Neural cell (in vitro differentiated cells): ENCODE measurements around the gene ETV7. TPM values are rescaled to one million over a fixed set of nuclear protein-coding genes. Genes with fewer than 3 reads are reported as not detected.

Experiments used
- H2AFZ ChIP-seq: fragments of 200-600, 300-800 bp; sonication (generic), shearing (Covaris generic); 2 replicates; pipeline ENCODE4 v1.6.0; 2014; ENCODE audit warnings: low read depth, mild to moderate bottlenecking, antibody characterized with exemption, low read length, moderate library complexity
- H3F3A ChIP-seq: fragments of 200-600 bp; shearing (Covaris generic); 2 replicates; pipeline ENCODE4 v1.6.1; 2016; ENCODE audit warnings: mild to moderate bottlenecking, moderate library complexity, mixed read lengths, antibody characterized with exemption, low read length; ENCODE audit not compliant: insufficient read depth, poor library complexity, severe bottlenecking
- H3K27ac ChIP-seq: fragments of 200-600, 300-800 bp; sonication (generic), shearing (Covaris generic); 2 replicates; pipeline ENCODE4 v1.5.1; 2014; ENCODE audit warnings: mild to moderate bottlenecking, low read length, moderate library complexity
- H3K27me3 ChIP-seq: fragments of 300-800, 200-600 bp; sonication (generic), shearing (Covaris generic); 2 replicates; pipeline ENCODE4 v1.6.0; 2014; ENCODE audit warnings: mild to moderate bottlenecking, low read depth, low read length, moderate library complexity; ENCODE audit not compliant: insufficient read depth
- H3K36me3 ChIP-seq: fragments of 300-800, 200-600 bp; sonication (generic), shearing (Covaris generic); 2 replicates; pipeline ENCODE4 v1.5.1; 2014; ENCODE audit warnings: mild to moderate bottlenecking, antibody characterized with exemption, low read length, moderate library complexity; ENCODE audit not compliant: insufficient read depth
- H3K4me2 ChIP-seq: fragments of 300-800, 200-600 bp; sonication (generic), shearing (Covaris generic); 2 replicates; pipeline ENCODE4 v1.6.0; 2014; ENCODE audit warnings: mild to moderate bottlenecking, low read length
- H3K4me3 ChIP-seq: fragments of 300-800, 200-600 bp; sonication (generic), shearing (Covaris generic); 2 replicates; pipeline ENCODE4 v1.5.1; 2014; ENCODE audit warnings: mild to moderate bottlenecking, low read length, moderate library complexity
- H3K79me2 ChIP-seq: fragments of 200-600 bp; shearing (Covaris generic); replicated peaks from 2 replicates; pipeline ENCODE4 v1.6.0; 2014; ENCODE audit warnings: mild to moderate bottlenecking, low read length, moderate library complexity; ENCODE audit not compliant: insufficient read depth
- H3K9ac ChIP-seq: fragments of 300-800, 200-600 bp; sonication (generic), shearing (Covaris generic); 2 replicates; pipeline ENCODE4 v1.6.1; 2016; ENCODE audit warnings: mild to moderate bottlenecking, low read length, mixed read lengths
- H3K9me2 ChIP-seq: fragments of 200-600 bp; shearing (Covaris generic); 2 replicates; pipeline ENCODE4 v1.6.1; 2016; ENCODE audit warnings: mild to moderate bottlenecking, low read length, mixed read lengths; ENCODE audit not compliant: insufficient read depth
- H3K9me3 ChIP-seq: fragments of 200-600, 300-800 bp; sonication (generic), shearing (Covaris generic); 2 replicates; pipeline ENCODE4 v1.6.1; 2016; ENCODE audit warnings: mild to moderate bottlenecking, mixed run types, low read length, moderate library complexity, mixed read lengths
- H4K20me1 ChIP-seq: fragments of 200-600 bp; shearing (Covaris generic); 2 replicates; pipeline ENCODE4 v1.6.1; 2016; ENCODE audit warnings: mild to moderate bottlenecking, mixed run types; ENCODE audit not compliant: insufficient read depth
- EP300 ChIP-seq: fragments of 450-650 bp; conservative IDR thresholded peaks from 2 replicates; pipeline ENCODE4 v1.6.1; 2014; ENCODE audit warnings: antibody characterized with exemption, mild to moderate bottlenecking, moderate library complexity; ENCODE audit not compliant: poor library complexity, severe bottlenecking
- EZH2 ChIP-seq: fragments of 200-600, 300-800 bp; shearing (Covaris generic), sonication (generic); IDR thresholded peaks from 2 replicates; pipeline ENCODE4 v1.6.1; 2014; ENCODE audit warnings: antibody characterized with exemption, low read length, borderline replicate concordance, mild to moderate bottlenecking; ENCODE audit not compliant: insufficient read depth, poor library complexity, severe bottlenecking
- MXI1 ChIP-seq: fragments of 450-650 bp; conservative IDR thresholded peaks from 2 replicates; pipeline ENCODE4 v1.6.1; 2014; ENCODE audit warnings: antibody characterized with exemption, mild to moderate bottlenecking; ENCODE audit not compliant: poor library complexity, severe bottlenecking
- POLR2AphosphoS5 ChIP-seq: IDR thresholded peaks from 2 replicates; pipeline ENCODE4 v1.6.1; 2012
- RAD21 ChIP-seq: fragments of 450-650 bp; conservative IDR thresholded peaks from 2 replicates; pipeline ENCODE4 v1.6.1; 2014; ENCODE audit warnings: antibody characterized with exemption, mild to moderate bottlenecking, moderate library complexity
- SMC3 ChIP-seq: fragments of 450-650 bp; conservative IDR thresholded peaks from 2 replicates; pipeline ENCODE4 v1.6.1; 2014; ENCODE audit warnings: antibody characterized with exemption, mild to moderate bottlenecking, moderate library complexity; ENCODE audit not compliant: poor library complexity
- TAF1 ChIP-seq: IDR thresholded peaks from 2 replicates; pipeline ENCODE4 v1.6.1; 2012; ENCODE audit warnings: low read depth
- polyA plus RNA-seq: library from polyadenylated mRNA; depleted of rRNA; stranded (reverse); fragments of >200 nt; gene quantifications from 2 replicates; pipeline ENCODE4 v1.2.3, GENCODE V29; 2014
- TF ChIP-seq, protein P1 (sequence below): fragments of 450-650 bp; IDR thresholded peaks from 2 replicates; pipeline ENCODE4 v1.5.1; 2014; ENCODE audit warnings: antibody characterized with exemption, mild to moderate bottlenecking, moderate library complexity; ENCODE audit not compliant: poor library complexity, severe bottlenecking
- TF ChIP-seq, protein P2 (sequence below): IDR thresholded peaks from 2 replicates; pipeline ENCODE4 v1.6.1; 2012; ENCODE audit warnings: borderline replicate concordance

Gene ETV7
- polyA plus RNA-seq, 1 donor from 2014 or later: not detected

DNA sequence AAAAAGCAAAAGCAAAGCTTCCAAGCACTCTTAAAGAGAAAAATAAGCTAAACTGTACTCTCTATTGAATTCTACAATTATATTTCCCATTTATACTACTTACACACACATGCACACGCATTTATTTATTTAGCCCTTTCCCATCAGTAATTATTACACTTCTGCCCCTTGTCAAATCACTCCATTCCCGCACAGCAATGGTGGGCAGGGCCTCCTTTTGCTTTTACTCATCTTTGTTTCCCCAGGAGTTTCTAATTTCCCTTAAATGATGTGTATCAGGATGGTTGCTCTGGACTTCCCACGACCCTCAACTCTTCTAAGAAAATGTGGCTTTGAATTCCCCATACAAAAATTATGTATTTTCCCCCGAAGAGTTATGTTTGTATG, 35.2 kb upstream of the ETV7 start:
- peak overlapping the region; percentile 45 for H3K27ac ChIP-seq
- H4K20me1 ChIP-seq: no peaks in the 10 kb centered on the region
- TF ChIP-seq POLR2AphosphoS5 (no peak), EZH2 (no peak), EP300 (no peak), RAD21 (no peak), SMC3 (no peak), TAF1 (no peak), MXI1 (no peak)
- TF ChIP-seq, protein P1, sequence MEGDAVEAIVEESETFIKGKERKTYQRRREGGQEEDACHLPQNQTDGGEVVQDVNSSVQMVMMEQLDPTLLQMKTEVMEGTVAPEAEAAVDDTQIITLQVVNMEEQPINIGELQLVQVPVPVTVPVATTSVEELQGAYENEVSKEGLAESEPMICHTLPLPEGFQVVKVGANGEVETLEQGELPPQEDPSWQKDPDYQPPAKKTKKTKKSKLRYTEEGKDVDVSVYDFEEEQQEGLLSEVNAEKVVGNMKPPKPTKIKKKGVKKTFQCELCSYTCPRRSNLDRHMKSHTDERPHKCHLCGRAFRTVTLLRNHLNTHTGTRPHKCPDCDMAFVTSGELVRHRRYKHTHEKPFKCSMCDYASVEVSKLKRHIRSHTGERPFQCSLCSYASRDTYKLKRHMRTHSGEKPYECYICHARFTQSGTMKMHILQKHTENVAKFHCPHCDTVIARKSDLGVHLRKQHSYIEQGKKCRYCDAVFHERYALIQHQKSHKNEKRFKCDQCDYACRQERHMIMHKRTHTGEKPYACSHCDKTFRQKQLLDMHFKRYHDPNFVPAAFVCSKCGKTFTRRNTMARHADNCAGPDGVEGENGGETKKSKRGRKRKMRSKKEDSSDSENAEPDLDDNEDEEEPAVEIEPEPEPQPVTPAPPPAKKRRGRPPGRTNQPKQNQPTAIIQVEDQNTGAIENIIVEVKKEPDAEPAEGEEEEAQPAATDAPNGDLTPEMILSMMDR: no peak
- TF ChIP-seq, protein P2, sequence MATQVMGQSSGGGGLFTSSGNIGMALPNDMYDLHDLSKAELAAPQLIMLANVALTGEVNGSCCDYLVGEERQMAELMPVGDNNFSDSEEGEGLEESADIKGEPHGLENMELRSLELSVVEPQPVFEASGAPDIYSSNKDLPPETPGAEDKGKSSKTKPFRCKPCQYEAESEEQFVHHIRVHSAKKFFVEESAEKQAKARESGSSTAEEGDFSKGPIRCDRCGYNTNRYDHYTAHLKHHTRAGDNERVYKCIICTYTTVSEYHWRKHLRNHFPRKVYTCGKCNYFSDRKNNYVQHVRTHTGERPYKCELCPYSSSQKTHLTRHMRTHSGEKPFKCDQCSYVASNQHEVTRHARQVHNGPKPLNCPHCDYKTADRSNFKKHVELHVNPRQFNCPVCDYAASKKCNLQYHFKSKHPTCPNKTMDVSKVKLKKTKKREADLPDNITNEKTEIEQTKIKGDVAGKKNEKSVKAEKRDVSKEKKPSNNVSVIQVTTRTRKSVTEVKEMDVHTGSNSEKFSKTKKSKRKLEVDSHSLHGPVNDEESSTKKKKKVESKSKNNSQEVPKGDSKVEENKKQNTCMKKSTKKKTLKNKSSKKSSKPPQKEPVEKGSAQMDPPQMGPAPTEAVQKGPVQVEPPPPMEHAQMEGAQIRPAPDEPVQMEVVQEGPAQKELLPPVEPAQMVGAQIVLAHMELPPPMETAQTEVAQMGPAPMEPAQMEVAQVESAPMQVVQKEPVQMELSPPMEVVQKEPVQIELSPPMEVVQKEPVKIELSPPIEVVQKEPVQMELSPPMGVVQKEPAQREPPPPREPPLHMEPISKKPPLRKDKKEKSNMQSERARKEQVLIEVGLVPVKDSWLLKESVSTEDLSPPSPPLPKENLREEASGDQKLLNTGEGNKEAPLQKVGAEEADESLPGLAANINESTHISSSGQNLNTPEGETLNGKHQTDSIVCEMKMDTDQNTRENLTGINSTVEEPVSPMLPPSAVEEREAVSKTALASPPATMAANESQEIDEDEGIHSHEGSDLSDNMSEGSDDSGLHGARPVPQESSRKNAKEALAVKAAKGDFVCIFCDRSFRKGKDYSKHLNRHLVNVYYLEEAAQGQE: no peak
- H3K9me3 ChIP-seq: no peaks in the 10 kb centered on the region
- H3F3A ChIP-seq: no peaks in the 10 kb centered on the region
- peak overlapping the region; percentile 67 for H2AFZ ChIP-seq
- no peaks in the 10 kb centered on the region for H3K79me2 ChIP-seq
- H3K27me3 ChIP-seq: no peaks in the 10 kb centered on the region
- no peaks in the 10 kb centered on the region for H3K9me2 ChIP-seq
- H3K9ac ChIP-seq: peak overlapping the region; percentile 44
- no peaks in the 10 kb centered on the region for H3K36me3 ChIP-seq
- H3K4me2 ChIP-seq: peak overlapping the region; percentile 69
- H3K4me3 ChIP-seq: peak overlapping the region; percentile 64

DNA sequence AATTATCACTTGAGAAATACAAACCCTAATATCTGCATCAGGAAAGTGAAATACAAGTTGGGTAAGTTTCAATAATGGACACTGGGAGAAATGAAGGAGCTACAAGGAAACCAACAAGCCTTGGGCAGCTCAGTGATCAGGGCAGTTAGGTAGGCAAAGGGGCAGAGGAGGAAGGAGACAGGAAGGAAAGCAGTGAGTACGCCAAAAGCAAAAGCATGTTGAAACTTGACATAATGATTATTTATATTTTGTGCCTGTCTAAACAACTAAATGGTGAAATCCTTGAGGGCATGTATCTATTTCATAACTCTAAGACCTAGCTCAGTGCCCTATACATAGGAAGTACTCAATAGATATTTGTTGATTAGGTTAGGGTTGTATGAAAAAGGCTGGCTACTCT, 31.8 kb upstream of the ETV7 start:
- no peaks in the 10 kb centered on the region for H3K27me3 ChIP-seq
- H3K4me3 ChIP-seq: no peak overlapping the region
- no peaks in the 10 kb centered on the region for H3F3A ChIP-seq
- TF ChIP-seq SMC3 (no peak), EP300 (no peak), RAD21 (no peak), POLR2AphosphoS5 (no peak), TAF1 (no peak), EZH2 (no peak), MXI1 (no peak)
- TF ChIP-seq, protein P1: no peak
- TF ChIP-seq, protein P2: no peak
- H3K9me2 ChIP-seq: no peaks in the 10 kb centered on the region
- H3K9ac ChIP-seq: no peak overlapping the region
- H3K36me3 ChIP-seq: no peaks in the 10 kb centered on the region
- H3K9me3 ChIP-seq: no peaks in the 10 kb centered on the region
- no peaks in the 10 kb centered on the region for H3K79me2 ChIP-seq
- H3K4me2 ChIP-seq: no peak overlapping the region
- no peak overlapping the region for H2AFZ ChIP-seq
- no peak overlapping the region for H3K27ac ChIP-seq
- H4K20me1 ChIP-seq: no peaks in the 10 kb centered on the region
